AG04449 (cell line): ENCODE measurements around the gene SHISA4.
"Not testable (repeated sequence)": the region's sequence is repeated elsewhere in the genome, so short reads cannot be mapped to it uniquely, and the experiment has no call there.

Experiments used
- CTCF ChIA-PET: fragments of 350-600 bp; formaldehyde crosslinking; extraction: SDS; loops from one replicate; lab custom pipeline; 2021; ENCODE audit warnings: antibody characterized with exemption; lab: Yijun Ruan, JAX
- POLR2A ChIA-PET: fragments of 400-600, 350-600 bp; formaldehyde crosslinking; extraction: SDS; loops from one replicate; lab custom pipeline; 2020; ENCODE audit warnings: antibody characterized with exemption, inconsistent platforms; lab: Yijun Ruan, JAX
- DNase-seq: peaks from one replicate; pipeline ENCODE4 v3.0.0-alpha.2; 2010; ENCODE audit warnings: low read depth, low spot score
- H3K4me3 ChIP-seq: 2 replicates; pipeline ENCODE4 v1.5.1; 2011; ENCODE audit warnings: low read depth, mild to moderate bottlenecking, control low read depth, low read length
- TF ChIP-seq, protein P1 (sequence below): IDR thresholded peaks from one replicate; pipeline ENCODE4 v1.5.1; 2011; ENCODE audit warnings: mild to moderate bottlenecking, moderate library complexity, low read length, control low read depth, inconsistent platforms; ENCODE audit not compliant: insufficient read depth; ENCODE audit errors: missing control alignments

Gene SHISA4

DNA sequence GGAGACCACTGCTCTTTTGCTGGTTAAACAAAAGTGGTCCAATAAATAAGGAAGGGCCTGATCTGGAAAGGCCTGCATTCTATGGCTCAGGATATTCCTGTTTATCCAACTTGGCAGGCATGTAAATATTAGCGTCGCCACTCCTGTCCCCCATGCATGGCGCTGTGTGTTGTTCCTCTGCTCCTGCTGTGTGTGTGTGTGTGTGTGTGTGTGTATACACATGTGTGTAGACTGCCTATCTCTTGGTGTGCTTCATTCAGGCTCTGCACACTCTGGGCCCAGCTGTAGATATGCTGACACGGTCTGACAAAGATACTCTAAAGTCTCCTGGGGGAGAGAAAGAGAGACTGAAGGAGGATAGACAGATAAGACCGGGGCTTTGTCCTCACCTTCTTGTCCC is 50.9 kb downstream of the SHISA4 start:
- ChIA-PET POLR2A (interaction anchor here (1.1 kb wide), 1 partner anchor 44 kb away, joined by 3 read pairs; no protein-coding TSS in a partner anchor), CTCF (interaction anchor here (1.7 kb wide), 1 partner anchor 44 kb away, joined by 7 read pairs; no protein-coding TSS in a partner anchor)
- DNase-seq: no peak

DNA sequence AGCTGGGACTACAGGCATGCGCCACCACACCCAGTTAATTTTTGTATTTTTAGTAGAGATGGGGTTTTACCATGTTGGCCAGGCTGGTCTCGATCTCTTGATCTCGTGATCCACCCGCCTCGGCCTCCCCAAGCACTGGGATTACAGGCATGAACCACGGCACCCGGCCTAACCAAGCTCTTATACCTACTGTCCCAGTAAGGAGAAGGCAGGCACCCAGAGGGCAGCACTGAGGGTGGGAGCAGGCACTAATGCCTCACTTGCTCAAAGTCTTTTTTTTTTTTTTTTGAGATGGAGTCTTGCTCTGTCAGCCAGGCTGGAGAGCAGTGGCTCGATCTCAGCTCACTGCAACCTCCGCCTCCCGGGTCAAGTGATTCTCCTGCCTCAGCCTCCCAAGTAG is 51.6 kb downstream of the SHISA4 start:
- CTCF ChIA-PET: interaction anchor here (0.7 to 2.1 kb wide), 3 partner anchors 34 to 44 kb away, joined by 3 to 12 read pairs (median 7); no protein-coding TSS in a partner anchor
- POLR2A ChIA-PET, H3K4me3 ChIP-seq, DNase-seq: not testable (repeated sequence)

More for the DNA sequence above, 50.9 kb downstream of the SHISA4 start:
- no peak overlapping the region for H3K4me3 ChIP-seq
- TF ChIP-seq, protein P1, sequence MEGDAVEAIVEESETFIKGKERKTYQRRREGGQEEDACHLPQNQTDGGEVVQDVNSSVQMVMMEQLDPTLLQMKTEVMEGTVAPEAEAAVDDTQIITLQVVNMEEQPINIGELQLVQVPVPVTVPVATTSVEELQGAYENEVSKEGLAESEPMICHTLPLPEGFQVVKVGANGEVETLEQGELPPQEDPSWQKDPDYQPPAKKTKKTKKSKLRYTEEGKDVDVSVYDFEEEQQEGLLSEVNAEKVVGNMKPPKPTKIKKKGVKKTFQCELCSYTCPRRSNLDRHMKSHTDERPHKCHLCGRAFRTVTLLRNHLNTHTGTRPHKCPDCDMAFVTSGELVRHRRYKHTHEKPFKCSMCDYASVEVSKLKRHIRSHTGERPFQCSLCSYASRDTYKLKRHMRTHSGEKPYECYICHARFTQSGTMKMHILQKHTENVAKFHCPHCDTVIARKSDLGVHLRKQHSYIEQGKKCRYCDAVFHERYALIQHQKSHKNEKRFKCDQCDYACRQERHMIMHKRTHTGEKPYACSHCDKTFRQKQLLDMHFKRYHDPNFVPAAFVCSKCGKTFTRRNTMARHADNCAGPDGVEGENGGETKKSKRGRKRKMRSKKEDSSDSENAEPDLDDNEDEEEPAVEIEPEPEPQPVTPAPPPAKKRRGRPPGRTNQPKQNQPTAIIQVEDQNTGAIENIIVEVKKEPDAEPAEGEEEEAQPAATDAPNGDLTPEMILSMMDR: no peak

DNA sequence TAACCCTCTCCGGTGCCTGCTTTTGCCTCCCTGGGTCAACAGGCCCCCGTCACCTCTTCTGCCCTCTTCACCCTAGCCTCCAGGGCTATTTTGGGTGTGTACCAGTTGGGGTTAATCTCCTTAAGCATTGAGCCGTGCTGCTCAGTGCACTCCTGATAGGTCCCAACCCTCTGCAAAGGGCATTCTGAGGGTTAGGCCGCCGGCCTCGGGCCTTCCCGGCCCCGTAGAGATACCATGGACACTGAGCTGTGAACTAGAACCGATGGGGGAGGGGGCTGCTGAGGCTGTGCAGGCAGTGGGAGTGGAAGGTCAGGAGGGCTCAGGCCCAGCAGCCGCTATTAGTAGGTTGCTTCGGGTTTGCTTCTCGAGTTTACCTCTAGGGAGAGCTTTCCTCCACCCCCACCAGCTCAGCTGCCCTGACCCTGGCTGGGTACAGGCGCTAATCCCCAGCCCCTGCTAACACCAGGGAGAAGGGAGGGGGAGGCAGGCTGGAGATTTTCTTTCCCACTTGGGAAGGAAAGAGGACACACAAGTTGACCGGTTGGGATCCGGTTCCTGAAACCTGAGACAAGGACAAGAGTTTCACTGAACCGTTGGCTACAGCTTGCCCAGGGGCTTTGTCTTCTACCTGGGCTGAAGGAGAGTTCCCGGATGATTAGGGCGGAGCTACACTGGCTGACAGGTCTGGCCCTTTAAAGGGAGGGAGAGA is 52.9 kb downstream of the SHISA4 start:
- no peak for DNase-seq
- TF ChIP-seq, protein P1: no peak
- ChIA-PET CTCF (interaction anchor here (1.3 to 2.1 kb wide), 3 partner anchors 11 to 46 kb away, joined by 3 to 12 read pairs (median 3); no protein-coding TSS in a partner anchor), POLR2A (no interaction called here)
- H3K4me3 ChIP-seq: peak overlapping the region; percentile 43

DNA sequence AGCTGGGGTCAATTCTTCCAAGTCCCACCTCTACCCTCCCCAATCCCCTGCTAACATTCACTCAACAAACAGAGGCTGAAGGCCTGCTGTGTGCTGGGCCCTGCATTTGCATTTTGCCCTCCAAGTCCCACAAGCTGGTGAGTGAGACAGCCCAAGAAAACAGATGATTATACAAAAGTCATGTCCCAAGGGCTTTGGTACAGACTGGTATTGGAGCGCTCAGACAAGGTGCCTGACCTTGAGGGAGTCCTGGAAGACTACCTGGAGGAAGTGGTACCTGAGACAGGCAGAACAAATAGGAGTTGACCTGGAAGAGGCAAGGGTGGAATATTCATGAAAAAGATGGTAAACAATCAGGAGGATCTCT is 53.4 kb downstream of the SHISA4 start:
- peak overlapping the region; percentile 43 for H3K4me3 ChIP-seq
- TF ChIP-seq, protein P1: no peak
- POLR2A ChIA-PET: no interaction called here
- no peak for DNase-seq
- CTCF ChIA-PET: interaction anchor here (1.3 to 2.1 kb wide), 3 partner anchors 10 to 46 kb away, joined by 3 to 12 read pairs (median 3); no protein-coding TSS in a partner anchor
